ENCODE data around the gene SFTPB.
"Not testable (repeated sequence)": the region's sequence is repeated elsewhere in the genome, so short reads cannot be mapped to it uniquely, and the experiment has no call there.

DNA sequence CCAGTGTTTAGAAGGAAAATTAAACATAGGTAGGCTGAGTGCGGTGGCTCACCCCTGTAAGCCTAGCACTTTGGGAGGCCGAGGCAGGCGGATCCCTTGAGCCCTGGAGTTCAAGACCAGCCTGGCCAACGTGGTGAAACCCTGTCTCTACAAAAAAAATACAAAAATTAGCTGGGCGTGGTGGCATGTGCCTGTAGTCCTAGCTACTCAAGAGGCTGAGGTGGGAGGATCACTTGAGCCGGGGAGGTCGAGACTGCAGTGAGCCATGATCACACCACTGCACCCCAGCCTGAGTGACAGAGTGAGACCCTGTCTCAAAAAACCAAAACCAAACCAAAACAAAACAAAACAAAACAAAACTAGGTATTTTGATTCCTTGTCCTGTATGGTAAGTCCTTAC, 46.4 kb upstream of the SFTPB start:
- not testable (repeated sequence) for TF ChIP-seq EZH2 (IDR thresholded peaks at IDR 0.05); POLR2AphosphoS5 (IDR thresholded peaks at IDR 0.05; ENCODE audit: borderline replicate concordance, low read depth, low read length)

Measured in SK-N-MC (cell line).